ENCODE results near the gene VMA21.
A peak's percentile ranks its signal among the peaks of the same experiment; 100 is the strongest.

Gene VMA21, protein sequence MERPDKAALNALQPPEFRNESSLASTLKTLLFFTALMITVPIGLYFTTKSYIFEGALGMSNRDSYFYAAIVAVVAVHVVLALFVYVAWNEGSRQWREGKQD

DNA sequence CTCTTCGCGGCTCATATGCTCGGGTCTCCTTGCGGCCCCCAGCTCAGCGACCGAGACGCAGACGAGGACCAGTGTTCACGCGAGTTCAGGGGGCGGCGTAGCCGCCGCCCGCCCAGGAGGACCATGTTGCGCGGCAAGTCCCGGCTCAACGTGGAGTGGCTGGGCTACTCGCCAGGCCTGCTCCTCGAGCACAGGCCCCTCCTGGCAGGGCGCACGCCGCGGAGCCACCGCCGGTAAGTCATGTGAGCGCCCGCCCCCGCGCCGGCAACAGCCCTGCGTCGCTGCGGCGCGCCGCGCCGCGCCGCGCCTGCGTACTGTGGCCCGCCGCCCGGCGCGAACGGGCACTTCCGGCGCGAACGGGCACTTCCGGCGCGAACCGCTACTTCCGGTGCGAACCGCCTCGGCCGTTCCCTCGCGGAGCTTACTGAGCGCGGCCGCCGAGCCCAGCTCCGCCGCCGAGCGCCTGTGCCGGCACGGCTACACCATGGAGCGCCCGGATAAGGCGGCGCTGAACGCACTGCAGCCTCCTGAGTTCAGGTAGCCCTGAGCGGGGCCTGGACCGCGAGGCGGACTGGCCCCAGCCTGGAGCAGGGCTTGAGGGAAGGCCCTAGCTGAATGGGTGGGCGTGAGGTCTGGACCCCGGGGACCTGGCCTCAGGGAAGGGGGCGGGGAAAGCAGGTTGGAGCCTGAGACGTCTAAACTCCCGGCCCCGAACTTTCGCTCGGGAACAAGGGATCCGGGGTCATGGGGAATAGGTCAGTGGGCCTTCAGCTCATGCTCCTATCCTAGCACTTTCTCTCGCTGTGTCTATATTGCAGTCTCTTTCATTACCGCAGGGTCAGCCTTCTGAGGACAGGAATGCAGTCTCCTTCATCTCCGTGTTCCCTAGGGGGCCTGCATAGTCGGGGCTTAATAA is at the start of gene VMA21:
VMA21 (plus strand) TSS at position 382 of the 916 bp plus-strand sequence; CDS start at position 485, 103 bp downstream.
- DNase-seq: peak; percentile 70

DNA sequence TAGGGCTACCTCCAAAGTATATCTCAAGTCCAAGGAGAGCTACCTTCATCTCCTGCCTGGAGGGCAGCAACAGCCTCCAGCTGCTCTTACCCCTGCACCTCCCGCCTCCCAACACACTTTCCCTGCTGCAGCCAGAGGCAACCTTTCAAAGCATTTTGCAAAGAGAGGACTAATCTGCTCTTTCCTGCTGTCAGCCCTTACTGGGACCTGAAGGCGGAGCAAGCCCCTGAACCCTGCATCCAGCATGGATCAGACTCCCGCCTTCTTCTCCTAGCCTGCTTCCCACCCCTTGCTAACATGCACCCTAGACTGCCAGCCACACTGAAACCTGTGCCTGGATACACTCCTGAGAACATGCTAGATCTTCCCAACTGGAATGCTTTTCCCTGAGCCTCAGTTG is 37.7 kb upstream of the VMA21 start:
- DNase-seq: no peak

DNA sequence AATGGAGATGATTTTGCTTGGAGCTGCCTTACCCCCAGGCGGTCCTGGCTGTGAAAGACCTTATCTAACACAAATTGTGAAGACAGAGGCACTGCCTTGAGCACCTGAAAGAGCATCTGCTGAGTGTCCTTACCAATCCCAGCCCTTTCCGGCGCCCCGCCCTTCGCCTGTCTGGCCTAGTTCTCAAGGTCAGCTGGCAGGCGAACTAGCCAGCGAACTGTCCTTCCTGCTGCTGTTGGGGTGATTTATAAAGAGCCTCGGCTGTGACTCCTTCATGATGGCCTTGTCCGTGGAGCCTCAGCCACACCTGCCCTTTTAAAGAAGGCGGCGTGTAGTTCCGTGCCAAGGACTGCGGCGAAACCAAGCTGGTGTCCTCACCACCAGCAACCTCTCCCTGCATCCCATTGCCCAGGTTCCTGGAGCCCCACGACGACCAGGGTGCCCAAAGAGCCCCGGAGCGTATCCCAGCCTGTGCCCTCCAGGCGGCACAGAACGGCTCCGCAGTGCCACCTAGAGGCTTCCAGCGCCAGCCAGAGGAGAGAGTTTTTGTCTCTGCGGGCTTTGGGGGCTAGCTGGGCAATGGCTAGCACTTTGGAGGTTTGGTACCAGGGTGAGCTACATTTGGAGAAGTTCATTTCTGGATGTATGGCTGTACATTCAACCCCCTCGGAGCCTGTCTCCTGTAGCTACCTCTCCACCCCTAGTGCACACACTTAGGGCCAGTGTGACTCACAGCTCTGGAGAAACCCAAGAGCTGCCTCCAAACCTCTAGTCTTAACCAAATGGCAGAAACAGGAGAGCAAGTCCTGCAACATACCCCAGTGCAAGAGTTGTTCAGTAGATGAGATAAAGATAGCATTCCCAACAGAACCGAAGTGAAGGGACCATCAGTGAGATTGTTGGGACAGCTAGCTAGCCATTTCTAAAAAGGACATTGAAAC is 36.8 kb upstream of the VMA21 start:
- DNase-seq: no peak

DNA sequence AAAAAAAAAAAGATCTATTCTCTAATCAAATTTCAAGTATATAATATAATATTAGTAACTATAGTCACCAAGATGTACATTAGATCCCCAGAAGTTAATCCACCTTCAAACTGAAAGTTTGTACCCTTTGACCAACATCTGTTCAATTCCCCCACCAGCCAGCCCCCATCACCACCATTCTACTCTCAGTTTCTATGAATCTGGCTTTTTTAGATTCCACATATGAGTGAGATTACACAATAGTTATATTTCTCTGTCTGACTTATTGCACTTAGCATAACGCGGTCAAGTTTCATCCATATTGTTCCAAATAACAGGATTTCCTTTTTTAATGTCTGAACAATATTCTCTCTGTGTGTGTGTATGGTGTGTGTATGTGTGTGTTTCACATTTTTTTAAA is 33.7 kb upstream of the VMA21 start:
- DNase-seq: no peak

DNA sequence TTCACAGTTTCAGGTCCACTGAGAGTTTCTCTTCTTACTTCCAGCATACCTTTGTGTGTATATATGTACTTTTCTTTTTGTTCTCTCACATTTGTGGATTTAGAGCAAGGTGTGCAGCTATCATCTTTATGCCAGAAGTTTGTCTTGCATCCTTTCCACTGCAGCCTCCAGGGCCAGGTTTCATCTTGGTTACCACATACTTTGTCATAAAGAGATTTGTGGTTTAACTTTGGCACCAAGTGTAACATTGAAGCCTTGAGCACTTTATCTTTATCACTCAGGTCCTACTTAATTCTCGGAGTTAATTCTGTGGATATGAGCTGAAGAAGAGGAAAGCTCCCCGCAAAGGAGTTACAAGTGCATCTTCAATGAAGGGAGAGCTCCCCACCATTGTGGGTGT is 31.4 kb upstream of the VMA21 start:
- DNase-seq: no peak

DNA sequence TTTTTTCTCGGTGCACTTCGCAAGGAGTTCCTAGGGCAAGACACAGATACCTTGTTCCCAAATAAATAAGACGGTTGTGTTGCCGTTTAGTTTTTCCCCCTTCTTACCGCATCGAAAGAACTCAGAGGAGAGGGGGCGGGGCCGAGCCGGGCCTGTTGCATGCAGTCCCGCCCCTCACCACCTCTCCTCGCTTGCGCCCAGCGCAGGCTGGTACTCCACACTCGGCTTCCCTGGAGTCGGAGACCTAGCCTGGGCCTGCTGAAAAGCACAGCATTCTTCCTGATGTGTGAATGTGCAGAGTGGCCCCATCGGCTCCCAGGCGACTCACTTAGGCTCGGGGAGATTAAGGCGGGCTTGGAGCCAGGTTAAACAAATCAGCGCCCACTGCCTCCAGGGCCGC is 26.1 kb upstream of the VMA21 start:
- DNase-seq: no peak

DNA sequence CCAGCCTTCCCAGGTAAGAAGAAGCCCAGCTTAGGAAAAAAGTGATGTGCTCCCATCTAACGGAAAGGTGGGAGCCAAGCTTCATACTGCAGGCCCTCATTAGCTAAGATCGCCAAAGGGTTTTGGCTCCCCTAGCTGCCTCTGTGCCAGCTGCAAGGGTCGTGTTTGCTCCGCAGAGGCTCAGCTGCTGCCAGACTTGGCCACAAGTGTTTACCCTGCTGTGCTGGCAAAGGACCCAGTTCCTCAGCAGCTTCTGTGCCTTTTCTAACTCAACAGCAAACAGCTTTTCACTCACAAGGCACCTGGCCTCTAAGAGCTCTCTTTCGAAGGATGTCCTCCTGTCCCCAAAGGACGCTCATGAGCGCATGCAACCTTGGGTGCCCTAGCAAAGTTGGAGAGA is 12.2 kb upstream of the VMA21 start:
- peak; percentile 10 for DNase-seq

DNA sequence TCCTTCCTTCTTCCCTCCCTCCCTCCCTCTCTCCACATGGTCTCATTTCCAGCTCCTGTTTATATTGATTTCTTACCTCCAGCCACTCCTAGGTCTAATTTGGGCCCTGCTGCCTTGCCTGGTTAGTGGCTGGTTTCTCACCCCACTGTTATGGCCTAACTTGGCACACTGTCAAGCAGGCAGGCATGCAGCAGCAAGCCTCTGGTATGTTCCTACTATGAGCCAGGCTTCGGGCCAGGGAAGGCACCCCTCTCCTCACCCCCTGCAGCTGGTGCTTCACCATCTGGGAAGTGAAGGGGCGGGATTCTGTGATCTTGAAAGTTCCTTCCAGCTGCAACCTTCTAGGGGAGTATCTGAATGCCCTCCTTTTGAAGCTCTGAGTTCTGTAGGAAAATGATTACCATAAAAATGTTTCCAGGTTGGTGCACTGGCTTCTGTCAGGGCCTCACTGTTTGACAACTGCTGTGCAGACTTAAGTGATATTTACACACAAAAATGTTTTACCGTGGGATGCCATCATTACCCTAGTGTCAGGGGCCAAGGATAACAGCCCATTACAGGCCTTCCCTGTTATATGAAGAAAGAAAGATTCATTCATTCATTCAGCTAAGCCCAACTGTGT is 10.1 kb upstream of the VMA21 start:
- DNase-seq: no peak

DNA sequence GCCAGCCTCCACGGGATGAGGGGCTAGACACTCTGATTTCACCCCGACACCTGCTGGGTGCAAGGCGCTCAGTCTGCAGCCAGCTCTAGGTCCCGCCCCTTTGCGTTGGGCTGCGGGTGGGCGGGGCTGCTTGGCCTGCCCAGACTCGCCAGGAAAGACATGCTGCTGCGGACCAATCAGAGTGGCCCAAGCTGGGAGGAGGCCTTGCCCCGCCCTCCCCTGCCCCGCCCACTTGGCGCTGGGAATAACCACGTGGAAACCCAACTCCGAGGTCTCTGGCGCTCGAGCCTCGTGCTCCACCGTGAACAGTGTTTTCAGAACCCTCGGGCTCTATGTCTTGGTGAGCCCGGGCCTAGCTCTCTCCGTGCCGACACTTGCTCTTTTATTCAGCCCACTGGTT is 5.3 kb upstream of the VMA21 start:
- no peak for DNase-seq

DNA sequence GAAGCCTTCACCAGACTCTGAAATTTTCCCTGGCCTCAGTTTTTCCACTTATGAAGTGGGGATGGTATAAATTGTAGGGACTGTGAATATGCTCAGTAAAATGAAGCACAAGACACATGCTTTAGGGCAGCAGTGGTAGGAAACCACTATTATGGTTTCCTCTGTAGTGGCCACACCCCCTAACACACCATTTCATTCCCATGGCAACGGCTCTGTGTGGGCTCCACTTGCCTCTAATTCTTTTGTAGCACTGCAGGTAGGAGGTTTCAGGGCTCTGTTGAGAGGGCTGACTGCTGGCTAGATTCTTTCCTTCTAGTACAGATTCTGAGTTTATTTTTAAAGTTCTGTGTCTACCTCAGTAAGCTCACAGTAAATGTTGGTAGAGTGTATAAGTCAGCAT is 3.5 kb upstream of the VMA21 start:
- no peak for DNase-seq

DNA sequence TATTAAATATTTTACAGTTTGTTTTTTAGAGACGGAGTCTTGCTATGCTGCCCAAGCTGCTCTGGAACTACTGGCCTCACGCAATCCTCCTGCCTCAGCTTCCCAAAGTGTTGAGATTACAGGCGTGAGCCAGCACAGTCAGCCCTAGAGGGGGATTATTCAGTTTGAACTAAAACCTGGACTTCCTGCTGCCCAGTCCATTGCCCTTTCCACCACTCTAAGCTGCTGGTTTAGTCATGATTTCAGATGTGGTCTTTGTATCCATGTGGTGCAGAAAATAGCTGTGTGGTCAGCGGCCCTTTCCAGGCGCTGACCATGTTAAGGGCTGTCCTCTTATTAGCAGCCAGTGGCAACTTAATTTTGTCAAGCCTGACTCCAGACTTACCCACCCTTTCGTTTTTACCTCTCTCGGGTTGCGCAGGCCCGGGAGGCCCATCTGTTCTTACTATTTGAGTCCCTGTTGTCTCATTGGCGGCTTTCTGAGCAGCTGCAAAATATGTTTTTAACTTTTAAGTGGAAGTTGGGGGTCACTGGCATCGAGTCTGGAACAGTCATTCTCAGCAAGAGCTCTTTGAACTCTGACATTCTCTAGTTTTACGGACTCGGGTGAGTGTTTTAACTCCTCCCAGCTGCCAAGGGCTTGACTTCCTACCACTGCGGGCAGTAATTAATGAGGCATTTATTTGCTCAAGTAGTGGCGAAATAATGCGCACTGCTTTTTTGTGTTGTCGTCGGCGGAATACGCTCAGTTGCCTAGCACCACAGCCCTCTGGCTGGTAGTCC is 773 bp upstream of the VMA21 start:
- peak; percentile 10 for DNase-seq

DNA sequence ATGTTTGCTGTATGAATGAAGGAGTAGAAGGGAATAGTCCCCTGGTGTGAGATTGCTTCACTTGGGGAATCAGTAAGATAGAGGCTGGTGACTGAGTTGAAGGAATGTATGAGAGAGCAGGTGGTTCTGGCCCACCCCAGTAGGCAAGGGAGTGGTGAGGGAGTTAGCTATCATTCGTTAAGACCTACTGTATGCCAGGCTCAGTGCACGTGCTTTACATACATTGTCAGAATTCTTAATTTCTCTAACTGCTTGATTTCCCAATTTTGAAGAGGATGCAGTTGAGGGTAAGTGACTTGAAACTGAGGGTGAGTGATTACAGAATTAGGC is 700 bp downstream of the VMA21 start:
- DNase-seq: no peak

DNA sequence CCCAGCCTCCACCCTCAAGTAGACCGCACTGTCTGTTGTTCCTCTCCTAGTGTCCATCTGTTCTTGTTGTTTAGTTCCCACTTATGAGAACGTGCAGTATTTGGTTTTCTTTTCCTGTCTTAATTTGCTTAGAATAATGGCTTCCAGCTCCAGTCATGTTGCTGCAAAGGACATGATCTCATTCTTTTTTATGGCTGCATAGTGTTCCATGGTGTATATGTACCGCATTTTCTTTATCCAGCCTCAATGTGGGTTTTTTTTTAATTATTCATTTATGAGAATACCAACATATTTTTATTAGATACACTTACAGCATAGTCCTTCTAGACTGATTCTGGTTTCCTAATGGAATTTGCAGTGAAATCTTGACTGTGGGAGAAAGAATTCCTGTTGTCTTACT is 1.3 kb downstream of the VMA21 start:
- no peak for DNase-seq

DNA sequence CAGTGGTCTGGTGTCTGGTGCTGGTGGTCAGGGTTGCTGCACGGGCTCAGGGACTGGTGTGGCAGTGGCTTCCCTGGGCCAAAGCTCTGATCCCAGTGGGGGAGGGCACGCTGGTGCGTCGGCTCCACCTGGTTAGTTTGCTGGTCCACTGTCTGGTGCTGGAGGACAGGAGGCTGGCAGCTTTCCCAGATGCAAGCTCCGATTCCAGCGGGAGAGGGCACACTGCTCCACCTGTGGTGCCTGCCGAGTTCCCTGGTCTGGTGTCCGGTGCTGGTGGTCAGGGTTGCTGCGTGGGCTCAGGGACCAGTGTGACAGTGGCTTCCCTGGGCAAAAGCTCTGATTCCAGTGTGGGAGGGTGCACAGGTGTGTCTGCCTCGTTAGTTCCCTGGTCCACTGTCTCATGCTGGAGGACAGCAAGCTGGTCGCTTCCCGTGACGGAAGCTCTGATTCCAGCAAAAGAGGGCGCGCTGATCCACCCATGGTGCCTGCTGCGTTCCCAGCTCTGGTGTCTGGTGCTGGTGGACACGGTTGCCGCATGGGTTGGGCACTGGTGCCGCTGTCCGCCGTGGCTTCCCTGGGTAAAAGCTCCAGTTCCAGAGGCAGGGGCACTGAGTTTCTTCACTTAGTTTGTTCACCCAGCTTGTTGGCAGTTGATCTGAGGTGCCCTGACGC is 5.8 kb downstream of the VMA21 start:
- DNase-seq: no peak

DNA sequence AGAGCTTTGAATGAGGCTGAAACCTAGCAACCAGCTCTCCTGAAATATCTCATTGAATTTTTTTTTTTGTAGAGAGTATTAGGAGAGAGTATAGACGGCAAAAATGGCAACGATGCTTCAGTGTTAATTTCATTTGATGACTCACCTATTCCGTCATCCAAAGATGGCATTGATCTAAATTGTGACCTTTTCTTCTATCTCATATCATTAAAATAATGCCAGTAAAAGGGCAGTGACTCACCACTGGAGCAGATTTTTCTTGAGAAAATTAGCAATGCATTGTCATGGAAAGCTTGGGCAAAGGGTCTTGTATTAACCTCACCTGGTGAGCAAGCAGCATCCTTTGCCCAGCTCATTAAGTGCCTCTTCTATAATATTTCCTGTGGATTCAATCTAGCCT is 19.6 kb downstream of the VMA21 start:
- DNase-seq: no peak

DNA sequence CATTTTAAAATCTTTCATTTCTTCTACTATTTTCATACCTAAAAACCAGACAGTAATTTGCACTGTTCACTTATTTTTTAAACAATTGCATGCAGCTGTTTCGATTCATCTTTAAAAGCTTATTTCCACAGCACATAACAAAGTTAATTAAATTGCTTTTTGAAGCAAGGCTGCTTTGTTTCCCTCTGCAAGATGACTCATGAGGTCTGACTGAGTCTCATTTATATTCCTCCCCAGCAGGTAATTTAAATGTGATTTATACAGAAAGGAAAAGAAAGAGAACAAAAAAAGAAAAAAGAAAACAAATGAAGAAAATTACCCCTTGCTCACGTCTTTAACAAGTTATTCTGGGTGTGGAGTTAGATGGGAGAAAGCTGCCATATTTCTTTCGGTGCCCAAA is 22.8 kb downstream of the VMA21 start:
- no peak for DNase-seq

DNA sequence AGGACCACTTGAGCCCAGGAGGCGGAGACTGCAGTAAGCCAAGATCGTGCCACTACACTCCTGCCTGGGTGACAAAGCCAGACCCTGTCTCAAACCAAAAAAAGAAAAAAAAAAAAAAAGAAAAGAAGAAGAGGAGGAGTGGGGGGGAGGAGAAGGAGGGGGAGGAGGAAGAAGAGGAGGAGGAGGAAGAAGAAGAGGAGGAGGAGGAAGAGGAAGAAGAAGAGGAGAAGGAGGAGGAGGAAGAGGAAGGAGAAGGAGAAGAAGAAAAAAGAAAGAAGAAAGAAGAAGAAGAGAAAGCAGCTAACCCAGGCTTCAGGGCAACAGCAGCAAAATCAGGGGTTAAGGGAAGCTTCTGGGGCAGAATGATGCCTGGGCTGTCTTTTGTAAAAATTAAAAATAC is 27.5 kb downstream of the VMA21 start:
- no peak for DNase-seq

DNA sequence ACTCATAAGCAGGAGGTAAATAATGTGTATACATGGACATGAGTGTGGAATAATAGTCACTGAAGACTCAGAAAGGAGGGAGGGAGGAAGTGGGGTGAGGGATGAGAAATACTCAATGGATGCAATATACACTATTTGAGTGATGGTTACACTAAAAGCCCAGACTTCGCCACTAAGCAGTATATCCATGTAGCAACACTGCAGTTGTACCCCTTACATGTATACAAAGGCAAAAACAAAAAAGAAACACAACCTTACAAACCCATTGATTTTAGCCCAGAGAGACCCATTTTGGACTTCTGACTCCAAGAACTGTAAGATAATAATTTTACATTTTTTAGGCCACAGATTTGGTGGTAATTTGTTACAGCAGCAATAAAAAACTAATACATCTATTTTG is 51.5 kb downstream of the VMA21 start:
- no peak for DNase-seq

DNA sequence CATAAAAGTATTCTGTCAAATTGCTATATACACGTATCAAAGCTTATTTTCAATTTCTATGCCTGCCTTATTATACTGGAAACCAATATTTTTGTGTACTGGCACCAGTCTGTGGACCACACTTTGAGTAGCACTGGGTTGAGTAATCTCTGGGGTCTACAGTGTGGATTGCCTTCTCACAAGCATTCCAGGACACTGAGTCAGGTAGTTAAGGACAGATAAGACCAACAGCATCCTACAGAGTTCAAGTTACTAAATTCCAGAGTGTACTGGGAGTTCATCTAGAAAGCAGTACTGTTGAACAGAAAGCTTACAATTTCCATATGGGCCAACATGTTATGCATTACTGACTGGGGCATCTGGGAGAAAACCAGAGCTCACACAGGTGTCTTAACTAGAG is 61.8 kb downstream of the VMA21 start:
- no peak for DNase-seq
